Stimulated activated CD4-positive, alpha-beta T cell treated with anti-CD3 and anti-CD28 coated beads, TNF-alpha, amount 100 ng/mL, for 48 hours (primary cell): ENCODE measurements around the gene AKR1D1.
"Not testable (repeated sequence)": the region's sequence is repeated elsewhere in the genome, so short reads cannot be mapped to it uniquely, and the experiment has no call there.

Experiments
- DNase-seq, 3 donors: peaks; one replicate each; pipeline ENCODE4 v3.0.0-alpha.2; 2020; ENCODE audit warnings: low read depth in 3 of 3

The AKR1D1 gene, protein sequence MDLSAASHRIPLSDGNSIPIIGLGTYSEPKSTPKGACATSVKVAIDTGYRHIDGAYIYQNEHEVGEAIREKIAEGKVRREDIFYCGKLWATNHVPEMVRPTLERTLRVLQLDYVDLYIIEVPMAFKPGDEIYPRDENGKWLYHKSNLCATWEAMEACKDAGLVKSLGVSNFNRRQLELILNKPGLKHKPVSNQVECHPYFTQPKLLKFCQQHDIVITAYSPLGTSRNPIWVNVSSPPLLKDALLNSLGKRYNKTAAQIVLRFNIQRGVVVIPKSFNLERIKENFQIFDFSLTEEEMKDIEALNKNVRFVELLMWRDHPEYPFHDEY

DNA sequence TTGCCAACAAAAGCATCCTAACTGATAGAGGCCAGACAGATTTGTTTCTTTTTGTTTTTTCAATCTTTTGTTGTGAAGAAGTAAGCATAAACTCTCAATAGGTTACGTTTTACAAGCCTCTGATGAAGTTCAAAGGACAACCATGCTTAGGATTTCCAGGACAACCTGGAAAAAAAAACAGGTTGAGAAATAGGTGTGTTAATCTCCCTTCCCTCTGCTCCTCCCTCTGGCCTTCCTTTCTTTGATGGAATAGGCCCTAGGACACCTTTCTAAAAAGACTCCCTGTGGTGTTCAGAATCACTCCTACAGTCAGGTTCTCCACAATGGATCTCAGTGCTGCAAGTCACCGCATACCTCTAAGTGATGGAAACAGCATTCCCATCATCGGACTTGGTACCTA, at the start of gene AKR1D1:
Gene AKR1D1 (plus strand): TSS at position 264 of the 400 bp plus-strand sequence. CDS start 60 bp downstream, at position 324.
- no peak for DNase-seq

GRCh38 chr7:138027100-138027499, 49.2 kb upstream of the AKR1D1 start:
- DNase-seq, result no peak

- no peak for DNase-seq
These were observed 47.1 kb upstream of the AKR1D1 start for GRCh38 chr7:138029126-138029525.

GRCh38 chr7:138029941-138030340, 46.3 kb upstream of the AKR1D1 start:
- no peak for DNase-seq

DNA sequence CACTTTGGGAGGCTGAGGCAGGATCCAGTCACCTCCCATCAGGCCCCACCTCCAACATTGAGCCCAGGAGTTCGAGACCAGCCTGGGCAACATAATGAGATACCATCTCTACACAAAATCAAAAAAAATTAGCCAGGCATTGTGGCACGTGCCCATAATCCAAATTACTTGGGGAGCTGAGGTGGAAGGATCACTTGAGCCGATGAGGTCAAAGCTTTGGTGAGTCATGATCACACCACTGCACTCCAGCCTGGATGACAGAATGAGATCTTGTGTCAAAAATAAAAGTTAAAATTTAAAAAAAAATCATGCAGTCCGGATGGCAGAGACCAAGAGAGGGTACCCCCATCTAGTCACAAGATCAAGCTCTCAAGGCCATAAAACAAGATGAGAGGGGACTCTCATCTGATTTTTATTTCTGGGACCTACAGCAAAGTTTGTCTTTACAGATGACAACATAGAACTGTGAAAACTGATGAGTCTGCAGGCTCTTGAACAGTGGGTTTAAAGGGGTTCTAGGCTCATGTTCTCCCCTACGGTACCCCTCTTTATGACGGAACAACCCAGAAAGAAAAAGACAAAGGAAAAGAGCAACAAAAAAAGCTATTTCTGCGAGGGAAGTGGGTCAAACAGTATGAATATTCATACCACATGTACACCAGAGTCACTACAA, 45.4 kb upstream of the AKR1D1 start:
- DNase-seq, result no peak

DNA sequence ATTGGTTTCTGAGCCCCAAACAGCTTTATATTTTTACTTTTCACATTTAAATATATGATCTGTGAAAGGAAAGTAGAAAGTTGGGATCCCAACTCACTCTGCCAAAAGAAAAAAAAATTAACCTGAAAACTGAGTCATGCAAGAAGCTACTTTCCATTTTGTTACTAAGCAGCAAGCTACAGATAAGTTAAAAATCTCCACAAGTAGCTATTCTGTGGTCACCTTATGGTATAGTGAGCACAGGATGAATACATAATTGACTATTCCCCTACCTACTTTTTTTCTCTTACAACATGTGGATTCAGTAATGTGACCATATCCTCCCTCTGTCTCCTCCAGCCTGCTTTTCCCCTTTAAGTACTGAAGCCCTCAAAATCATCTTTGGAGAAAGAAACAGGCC, 44.1 kb upstream of the AKR1D1 start:
- DNase-seq, result no peak

GRCh38 chr7:138032770-138033169, 43.5 kb upstream of the AKR1D1 start:
- no peak for DNase-seq

- DNase-seq, result no peak
These were observed 43.0 kb upstream of the AKR1D1 start for GRCh38 chr7:138033241-138033640.

- DNase-seq, result no peak
These were observed 40.1 kb upstream of the AKR1D1 start for GRCh38 chr7:138036135-138036534.

DNA sequence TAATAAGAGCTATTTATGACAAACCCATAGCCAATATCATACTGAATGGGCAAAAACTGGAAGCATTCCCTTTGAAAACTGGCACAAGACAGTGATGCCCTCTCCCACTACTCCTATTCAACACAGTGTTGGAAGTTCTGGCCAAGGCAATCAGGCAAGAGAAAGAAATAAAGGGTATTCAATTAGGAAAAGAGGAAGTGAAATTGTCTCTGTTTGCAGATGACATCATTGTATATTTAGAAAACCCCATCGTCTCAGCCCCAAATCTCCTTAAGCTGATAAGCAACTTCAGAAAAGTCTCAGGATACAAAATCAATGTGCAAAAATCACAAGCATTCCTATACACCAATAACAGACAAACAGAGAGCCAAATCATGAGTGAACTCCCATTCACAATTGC, 36.2 kb upstream of the AKR1D1 start:
- not testable (repeated sequence) for DNase-seq

- no peak for DNase-seq
These were observed 31.4 kb upstream of the AKR1D1 start for GRCh38 chr7:138044897-138045296.

DNA sequence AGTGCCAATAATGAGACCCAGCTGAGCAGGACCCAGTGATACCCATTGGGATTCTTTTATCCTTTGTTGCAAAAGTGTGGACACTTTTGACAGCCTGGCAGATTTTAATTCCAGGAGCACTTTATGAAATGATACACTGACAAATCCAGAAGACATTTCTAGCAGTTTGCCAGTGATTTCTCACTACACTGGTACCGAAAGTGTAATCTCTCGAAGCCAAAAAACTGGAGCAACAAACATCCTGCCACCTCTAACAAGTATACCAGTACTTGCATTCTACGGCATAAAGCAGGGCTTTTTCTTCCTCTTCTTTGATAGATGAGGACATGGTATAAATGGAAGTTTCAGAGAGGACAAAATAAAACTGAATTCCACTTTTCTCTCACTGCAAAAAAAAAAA, 28.4 kb upstream of the AKR1D1 start:
- DNase-seq, result no peak

GRCh38 chr7:138049505-138050116, 26.6 kb upstream of the AKR1D1 start:
- DNase-seq, result no peak

DNA sequence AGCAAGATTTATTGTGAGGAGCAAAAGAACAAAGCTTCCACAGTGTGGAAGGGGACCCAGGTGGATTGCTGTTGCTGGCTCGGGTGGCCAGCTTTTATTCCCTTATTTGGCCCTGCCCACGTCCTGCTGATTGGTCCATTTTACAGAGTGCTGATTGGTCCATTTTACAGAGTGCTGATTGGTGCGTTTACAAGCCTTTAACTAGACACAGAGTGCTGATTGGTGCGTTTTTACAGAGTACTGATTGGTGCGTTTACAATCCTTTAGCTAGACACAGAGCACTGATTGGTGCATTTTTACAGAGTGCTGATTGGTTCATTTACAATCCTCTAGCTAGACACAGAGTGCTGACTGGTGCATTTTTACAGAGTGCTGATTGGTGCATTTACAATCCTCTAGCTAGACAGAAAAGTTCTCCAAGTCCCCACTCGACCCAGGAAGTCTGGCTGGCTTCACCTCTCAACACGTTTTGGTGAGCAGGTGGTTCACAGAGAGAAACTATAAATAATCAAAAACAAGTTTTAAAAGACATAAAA, 24.5 kb upstream of the AKR1D1 start:
- DNase-seq, result not testable (repeated sequence)

GRCh38 chr7:138052696-138053095, 23.6 kb upstream of the AKR1D1 start:
- no peak for DNase-seq

- DNase-seq, result not testable (repeated sequence)
These were observed 20.6 kb upstream of the AKR1D1 start for GRCh38 chr7:138055698-138056097.

DNA sequence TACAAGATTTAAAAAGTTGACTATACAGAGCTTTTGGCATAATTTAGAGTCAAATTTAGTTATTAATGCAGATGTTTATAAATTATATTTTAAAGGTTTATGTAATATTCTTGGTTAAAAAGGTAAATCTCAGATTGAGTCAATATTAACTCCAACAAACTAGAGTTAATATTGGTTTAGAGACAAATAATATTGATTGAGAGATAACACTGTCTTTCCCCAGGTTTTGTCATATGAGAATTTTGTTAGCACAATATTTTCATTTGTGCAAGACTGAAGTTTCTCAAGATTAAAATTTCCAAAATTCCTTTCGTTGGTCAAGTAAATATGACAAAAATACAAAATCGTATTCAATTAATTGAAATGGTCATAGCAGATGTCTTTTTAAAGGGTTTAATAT, 12.9 kb upstream of the AKR1D1 start:
- DNase-seq, result no peak

DNA sequence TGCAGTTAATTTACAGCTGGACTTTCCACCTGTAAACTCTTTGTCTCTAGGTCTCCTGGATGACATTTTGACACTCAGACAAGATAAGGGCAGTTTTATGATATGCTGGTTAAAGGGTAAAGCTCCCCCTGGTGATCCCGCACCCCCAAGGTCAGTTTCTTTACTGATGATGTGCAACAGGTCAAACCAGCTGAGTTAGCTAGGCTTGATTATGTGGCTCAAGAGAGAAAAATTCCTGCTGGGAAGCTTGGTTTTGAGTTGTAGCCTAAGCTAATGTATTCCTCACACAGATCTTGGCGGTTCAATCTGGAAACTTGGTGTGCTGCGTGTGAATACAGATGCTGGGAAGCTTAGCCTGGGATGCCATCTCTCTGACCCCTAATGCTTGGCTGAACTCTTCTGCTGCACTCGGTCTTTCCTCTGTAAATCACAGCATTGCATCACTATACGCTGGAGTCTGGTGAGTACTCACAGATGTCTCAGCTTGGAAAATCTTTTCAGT, 11.4 kb upstream of the AKR1D1 start:
- DNase-seq, result no peak

DNA sequence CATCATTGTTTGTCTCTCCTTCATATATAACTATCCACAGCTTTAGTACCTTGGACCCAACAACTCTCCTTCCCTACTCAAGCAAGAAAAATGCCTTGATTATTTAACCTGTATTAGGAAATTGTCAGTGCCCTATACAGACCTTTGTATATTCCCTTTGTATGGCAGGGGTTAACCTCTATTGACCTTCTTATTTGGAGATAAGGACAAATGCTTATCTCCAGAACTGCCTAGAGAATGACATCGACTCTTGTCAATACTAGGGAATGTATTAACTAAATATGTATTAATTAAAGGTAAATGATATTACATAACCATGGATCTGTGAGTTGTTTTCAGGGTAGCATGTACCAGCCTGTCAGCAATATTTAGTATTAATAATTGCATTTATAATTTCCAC, 10.4 kb upstream of the AKR1D1 start:
- DNase-seq, result no peak

DNA sequence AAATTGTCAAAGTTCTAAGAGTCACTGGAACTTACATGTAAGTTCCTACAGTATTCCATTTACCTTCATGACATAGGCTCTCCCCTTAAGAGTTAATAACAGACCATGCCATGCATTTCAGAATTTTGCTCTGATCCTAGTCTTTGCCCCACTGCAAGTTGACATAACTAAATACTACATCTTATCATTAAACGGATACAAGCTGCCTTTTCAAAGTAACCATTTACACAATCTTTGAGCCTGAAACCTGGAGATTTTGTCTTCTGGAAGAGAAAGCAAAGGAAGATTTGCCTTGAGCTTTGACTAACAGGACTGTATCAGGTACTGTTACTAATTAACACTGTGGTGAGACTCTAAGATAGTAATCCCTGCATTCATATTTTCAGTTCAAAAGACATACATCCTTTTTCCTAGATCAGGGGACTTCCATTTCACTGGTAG, 9.3 kb upstream of the AKR1D1 start:
- DNase-seq, result no peak

DNA sequence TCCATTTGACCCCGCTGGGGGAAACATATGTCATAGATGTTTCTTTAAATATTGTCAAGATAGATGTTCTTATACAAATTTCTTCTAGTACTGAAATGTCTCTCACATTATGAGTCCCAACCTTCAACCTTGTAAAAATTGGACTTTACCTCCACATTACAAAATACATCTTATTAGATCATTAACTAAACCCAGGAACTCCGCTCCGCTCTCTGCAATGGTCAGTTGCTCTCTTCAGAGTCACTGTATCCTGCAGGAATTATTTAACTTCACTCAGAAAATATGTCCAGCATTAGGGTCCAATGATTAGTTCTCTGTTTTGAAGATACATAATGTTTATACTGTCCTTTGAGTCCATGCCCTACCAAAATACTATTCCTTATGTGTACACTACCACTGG, 8.5 kb upstream of the AKR1D1 start:
- DNase-seq, result no peak

GRCh38 chr7:138070908-138071307, 5.4 kb upstream of the AKR1D1 start:
- no peak for DNase-seq
